K562 (cell line): ENCODE results near the gene CNOT4. TPM values are rescaled to one million over a fixed set of nuclear protein-coding genes. Genes with fewer than 3 reads are reported as not detected.

Experiments used
- ATAC-seq: fragments of 200-7000 bp; cut with Tn5 transposase; 3 replicates; pipeline ENCODE4 v1.9.1; 2020; ENCODE audit warnings: moderate library complexity
- BruUV-seq: library from RNA; stranded (reverse); fragments of 400-500 nt; replicated peaks from 2 replicates; lab custom pipeline; 2021; lab: Mats Ljungman, UMichigan
- CTCF ChIA-PET: fragments of 300-600 bp; formaldehyde crosslinking; extraction: SDS; loops from one replicate; lab custom pipeline; 2021; ENCODE audit warnings: low intra/inter-chr PET ratio; lab: Yijun Ruan, JAX
- POLR2A ChIA-PET: fragments of 300-600, 350-650 bp; sonication (Branson Sonifier 250); formaldehyde crosslinking; extraction: SDS; loops from one replicate; lab custom pipeline; 2021; ENCODE audit warnings: antibody characterized with exemption, inconsistent platforms; lab: Yijun Ruan, JAX
- DNase-seq, 4 experiments: peaks; one replicate each; pipeline versions ENCODE4 v3.0.0 to v3.0.0-alpha.2; 2011 to 2018; ENCODE audit warnings: low spot score in 3 of 4, mixed read lengths in 3 of 4; ENCODE audit errors: extremely low read depth in 1 of 4
- FAIRE-seq: peaks from 2 replicates; lab custom pipeline; 2011; peaks lifted over from hg19 to GRCh38; lab: Jason Lieb, UNC
- H2AFZ ChIP-seq: 2 replicates; pipeline ENCODE4 v1.6.0; 2011; ENCODE audit warnings: low read depth, low read length, control low read depth, inconsistent platforms
- H3K27ac ChIP-seq: fragments of 200-600 bp; 3 replicates; pipeline ENCODE4 v1.8.0; 2011; ENCODE audit warnings: low read depth, mild to moderate bottlenecking, control low read depth, inconsistent platforms, low read length, moderate library complexity, mixed read lengths; ENCODE audit errors: extremely low read depth
- H3K27me3 ChIP-seq, 2 experiments: fragments of 300-600 bp in 1 of 2; 2 replicates in 1 of 2; 3 replicates in 1 of 2; pipeline versions ENCODE4 v1.6.0 to v1.8.0; 2011; ENCODE audit warnings: inconsistent platforms in 2 of 2, low read length in 2 of 2, mild to moderate bottlenecking in 1 of 2, mixed read lengths in 1 of 2, moderate library complexity in 1 of 2; ENCODE audit not compliant: control insufficient read depth in 2 of 2, insufficient read depth in 2 of 2
- H3K36me3 ChIP-seq: fragments of 300-600 bp; 3 replicates; pipeline ENCODE4 v1.8.0; 2011; ENCODE audit warnings: mild to moderate bottlenecking, low read length, inconsistent platforms; ENCODE audit not compliant: control insufficient read depth, insufficient read depth
- H3K4me1 ChIP-seq, 2 experiments: fragments of 200-600 bp in 1 of 2; replicated peaks in 1 of 2; 2 replicates in 1 of 2; 3 replicates in 1 of 2; pipeline versions ENCODE4 v1.5.1 to v1.8.0; 2011; ENCODE audit warnings: inconsistent platforms in 2 of 2, low read length in 2 of 2, mild to moderate bottlenecking in 1 of 2, mixed read lengths in 1 of 2, moderate library complexity in 1 of 2; ENCODE audit not compliant: control insufficient read depth in 2 of 2, insufficient read depth in 2 of 2
- H3K4me2 ChIP-seq: 2 replicates; pipeline ENCODE4 v1.6.1; 2011; ENCODE audit warnings: low read length, control low read depth, inconsistent platforms, mixed read lengths; ENCODE audit not compliant: insufficient read depth
- H3K4me3 ChIP-seq: fragments of 200-600 bp; sonication (generic), shearing (Covaris generic); 2 replicates; pipeline ENCODE4 v1.5.1; 2016; ENCODE audit warnings: control low read depth, inconsistent platforms
- H3K79me2 ChIP-seq: fragments of 200-600 bp; 3 replicates; pipeline ENCODE4 v1.8.0; 2011; ENCODE audit warnings: low read length, inconsistent platforms; ENCODE audit not compliant: control insufficient read depth, insufficient read depth
- H3K9ac ChIP-seq, 2 experiments: 2 replicates each; pipeline versions ENCODE4 v1.6.0 to v1.6.1; 2011; ENCODE audit warnings: low read depth in 2 of 2, low read length in 2 of 2, control low read depth in 1 of 2, inconsistent platforms in 1 of 2, mild to moderate bottlenecking in 1 of 2, mixed read lengths in 1 of 2; ENCODE audit not compliant: insufficient read depth in 1 of 2
- H3K9me1 ChIP-seq: one replicate; pipeline ENCODE4 v1.6.0; 2011; ENCODE audit warnings: inconsistent platforms, mild to moderate bottlenecking, low read length, moderate library complexity; ENCODE audit not compliant: control insufficient read depth, insufficient read depth
- H3K9me3 ChIP-seq: replicated peaks from 2 replicates; pipeline ENCODE4 v1.5.1; 2011; ENCODE audit warnings: low read depth, low read length, inconsistent platforms; ENCODE audit not compliant: control insufficient read depth, insufficient read depth
- H4K20me1 ChIP-seq: replicated peaks from 2 replicates; pipeline ENCODE4 v1.6.1; 2011; ENCODE audit warnings: low read length, inconsistent platforms, mixed read lengths; ENCODE audit not compliant: control insufficient read depth, insufficient read depth
- CEBPG ChIP-seq, 3 experiments: fragments of 200-800 bp in 1 of 3; sonication (Bioruptor generic) in 1 of 3; sonication (generic) in 1 of 3; formaldehyde crosslinking in 1 of 3; IDR thresholded peaks in 2 of 3; conservative IDR thresholded peaks in 1 of 3; 2 replicates each; pipeline versions ENCODE4 v1.6.1 to v1.8.0; 2016 to 2022; ENCODE audit warnings: missing compliant biosample characterization in 2 of 3, missing genetic modification characterization in 2 of 3, mild to moderate bottlenecking in 1 of 3, missing genetic modification reagents in 1 of 3
- CHD4 ChIP-seq: fragments of 200-600 bp; sonication (generic); IDR thresholded peaks from 3 replicates; pipeline ENCODE4 v1.6.1; 2012; ENCODE audit warnings: low read depth, mild to moderate bottlenecking, mixed read lengths, low read length, inconsistent platforms; ENCODE audit not compliant: insufficient read depth, insufficient replicate concordance, poor library complexity, severe bottlenecking
- FOXJ2 ChIP-seq: fragments of 200-800 bp; sonication (Bioruptor generic); IDR thresholded peaks from 2 replicates; pipeline ENCODE4 v1.6.1; 2016; ENCODE audit warnings: missing genetic modification characterization, missing compliant biosample characterization
- GABPB2 ChIP-seq: fragments of 250-450 bp; sonication (Bioruptor Pico); conservative IDR thresholded peaks from 2 replicates; pipeline ENCODE4 v1.5.1; 2021; ENCODE audit warnings: mild to moderate bottlenecking
- HCFC1 ChIP-seq: IDR thresholded peaks from 2 replicates; pipeline ENCODE4 v1.6.1; 2012; ENCODE audit warnings: low read depth, low read length, improper control_type of control experiment
- HDAC8 ChIP-seq: fragments of 450-650 bp; IDR thresholded peaks from 2 replicates; pipeline ENCODE4 v1.6.1; 2016; ENCODE audit warnings: mild to moderate bottlenecking, missing genetic modification characterization, moderate library complexity, missing compliant biosample characterization
- KLF1 ChIP-seq: fragments of 450-650 bp; IDR thresholded peaks from 2 replicates; pipeline ENCODE4 v1.6.1; 2016; ENCODE audit warnings: missing genetic modification characterization, missing compliant biosample characterization
- NR2F6 ChIP-seq: fragments of 450-650 bp; formaldehyde crosslinking; IDR thresholded peaks from 2 replicates; pipeline ENCODE4 v1.4.0; 2020; ENCODE audit warnings: mild to moderate bottlenecking
- POLR3A ChIP-seq: IDR thresholded peaks from 2 replicates; pipeline ENCODE4 v1.6.1; 2011; ENCODE audit warnings: borderline replicate concordance, mild to moderate bottlenecking, moderate library complexity; ENCODE audit not compliant: insufficient read length, insufficient read depth; ENCODE audit errors: extremely low read depth
- SIN3A ChIP-seq, 2 experiments: fragments of 150-350 bp in 1 of 2; IDR thresholded peaks; 2 replicates each; pipeline ENCODE4 v1.6.1; 2011 to 2016; ENCODE audit warnings: borderline replicate concordance in 2 of 2, low read depth in 2 of 2, low read length in 2 of 2, mild to moderate bottlenecking in 2 of 2, moderate library complexity in 2 of 2; ENCODE audit not compliant: control insufficient read depth in 1 of 2
- SMARCA4 ChIP-seq: fragments of 450-650 bp; IDR thresholded peaks from 2 replicates; pipeline ENCODE4 v1.6.1; 2016
- ZC3H4 ChIP-seq: sonication (generic); formaldehyde crosslinking; IDR thresholded peaks from 2 replicates; pipeline ENCODE4 v1.9.0; 2021; ENCODE audit warnings: missing genetic modification reagents, borderline replicate concordance
- in situ Hi-C: fragments of 300-500 bp; cut with MboI; formaldehyde crosslinking; loops from 4 replicates; pipeline ENCODE4 v1.15.0; 2018; ENCODE audit warnings: inconsistent platforms, mixed read lengths
- intact Hi-C: fragments of 100-400 bp; cut with micrococcal nuclease; formaldehyde crosslinking; loops from 2 replicates; pipeline ENCODE4 v1.14.2; 2022
- polyA plus RNA-seq, 8 experiments: library from polyadenylated mRNA; depleted of rRNA in 4 of 8; stranded (reverse) in 5 of 8; unstranded in 3 of 8; fragments of >200 nt; fragmentation: Nextera tagmentation in 2 of 8; fragmentation: Illumina TruSeq in 1 of 8; extraction: Ambion mirVana in 2 of 8; extraction: Trizol in 1 of 8; gene quantifications; 2 replicates each; pipeline versions ENCODE4 v1.2.1 to v1.2.3, GENCODE V29; 2011 to 2014; ENCODE audit warnings: inconsistent platforms in 1 of 8, missing spikeins in 1 of 8
- total RNA-seq, 7 experiments: library from RNA; depleted of rRNA in 6 of 7; stranded (reverse); fragments of >200 nt in 6 of 7; fragmentation: Illumina TruSeq in 2 of 7; extraction: Trizol in 2 of 7; gene quantifications; 2 replicates each; pipeline versions ENCODE4 v1.2.1 to v1.2.3, GENCODE V29; 2011 to 2021; ENCODE audit warnings: low replicate concordance in 1 of 7
- TF ChIP-seq, protein P1 (sequence below): sonication (generic); formaldehyde crosslinking; IDR thresholded peaks from 2 replicates; pipeline ENCODE4 v1.8.0; 2022; ENCODE audit warnings: missing genetic modification reagents, mild to moderate bottlenecking, borderline replicate concordance
- TF ChIP-seq, protein P2 (sequence below): fragments of 250-450 bp; sonication (Bioruptor Pico); IDR thresholded peaks from 2 replicates; pipeline ENCODE4 v1.5.0; 2022; ENCODE audit warnings: mild to moderate bottlenecking
- TF ChIP-seq, protein P3 (sequence below): fragments of 250-450 bp; sonication (Bioruptor Pico); IDR thresholded peaks from 2 replicates; pipeline ENCODE4 v1.8.0; 2022; ENCODE audit warnings: moderate library complexity, mild to moderate bottlenecking, inconsistent platforms
- TF ChIP-seq, protein P4 (sequence below): fragments of 450-650 bp; conservative IDR thresholded peaks from 2 replicates; pipeline ENCODE4 v1.6.1; 2016; ENCODE audit warnings: missing genetic modification characterization, low read depth, mild to moderate bottlenecking, control low read depth, missing compliant biosample characterization

Gene CNOT4
- total and polyA plus RNA-seq, 9 of the 15 experiments (the other 6 are each of a cell fraction or from before 2014, with no cell fraction given), result 8.6 to 24.1 (median 15.4) TPM

DNA sequence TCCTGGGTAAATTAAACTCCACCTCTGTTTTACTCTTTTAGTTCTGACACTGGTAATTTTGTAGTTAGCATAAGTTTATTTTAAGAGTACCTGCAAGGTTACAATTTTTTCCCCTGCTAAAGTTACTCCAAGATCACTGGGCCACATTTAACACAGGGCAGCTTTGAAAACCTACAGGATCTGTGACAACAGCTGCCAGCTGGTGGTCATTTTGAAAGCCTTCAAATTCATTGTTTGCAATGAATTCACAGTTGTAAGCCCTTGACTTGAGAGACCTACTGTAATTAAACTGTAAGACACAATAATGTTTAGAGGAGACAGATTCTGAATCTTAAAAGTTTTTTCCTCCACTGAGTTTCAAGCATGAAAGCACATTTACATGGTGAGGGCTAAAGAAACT is 129.6 kb downstream of the CNOT4 start:
- H3K9me3 ChIP-seq, result no peaks in the 10 kb centered on the region
- DNase-seq (no peak), FAIRE-seq (no peak), ATAC-seq (no peak)
- H3K4me1 ChIP-seq, result peaks cover 4 to 7% of the 10 kb centered on the region in 2 experiments; a peak in 4 of 5 replicates
- ChIA-PET POLR2A (interaction anchor here (1.1 to 1.9 kb wide), 4 partner anchors 8 to 15 kb away, joined by 3 to 6 read pairs (median 4); no protein-coding TSS in a partner anchor), CTCF (no interaction called here)
- H3K9me1 ChIP-seq, result no peaks in the 10 kb centered on the region
- no peaks in the 10 kb centered on the region for H3K27me3 ChIP-seq
- intact Hi-C loops, result no loop called here
- no peaks in the 10 kb centered on the region for H3K79me2 ChIP-seq
- in situ Hi-C loops, result no loop called here
- H3K4me2 ChIP-seq, result no peak overlapping the region
- no peak overlapping the region for H3K4me3 ChIP-seq
- no peaks in the 10 kb centered on the region for H3K36me3 ChIP-seq
- no peak overlapping the region for H3K9ac ChIP-seq
- H4K20me1 ChIP-seq, result no peaks in the 10 kb centered on the region
- H3K27ac ChIP-seq, result no peak overlapping the region
- H2AFZ ChIP-seq, result no peak overlapping the region
- no TSS peak for BruUV-seq
- TF ChIP-seq FOXJ2 (tag) (no peak), ZC3H4 (CRISPR knock-in tag) (no peak), CEBPG (CRISPR knock-in tag; IDR thresholded peaks at IDR 0.05) (no peak), CEBPG (tag; conservative IDR thresholded peaks at IDR 0.05 in 1 of 2, IDR thresholded peaks at IDR 0.05 in 1 of 2) (no peak), CHD4 (no peak), SIN3A (IDR thresholded peaks at IDR 0.05; ENCODE audit: borderline replicate concordance in 2 of 2, control insufficient read depth in 1 of 2, low read depth in 2 of 2, low read length in 2 of 2) (no peak), GABPB2 (CRISPR knock-in tag) (no peak), POLR3A (no peak), HDAC8 (tag) (no peak), NR2F6 (no peak), KLF1 (tag) (no peak), SMARCA4 (no peak), HCFC1 (no peak)
- TF ChIP-seq, protein P1, sequence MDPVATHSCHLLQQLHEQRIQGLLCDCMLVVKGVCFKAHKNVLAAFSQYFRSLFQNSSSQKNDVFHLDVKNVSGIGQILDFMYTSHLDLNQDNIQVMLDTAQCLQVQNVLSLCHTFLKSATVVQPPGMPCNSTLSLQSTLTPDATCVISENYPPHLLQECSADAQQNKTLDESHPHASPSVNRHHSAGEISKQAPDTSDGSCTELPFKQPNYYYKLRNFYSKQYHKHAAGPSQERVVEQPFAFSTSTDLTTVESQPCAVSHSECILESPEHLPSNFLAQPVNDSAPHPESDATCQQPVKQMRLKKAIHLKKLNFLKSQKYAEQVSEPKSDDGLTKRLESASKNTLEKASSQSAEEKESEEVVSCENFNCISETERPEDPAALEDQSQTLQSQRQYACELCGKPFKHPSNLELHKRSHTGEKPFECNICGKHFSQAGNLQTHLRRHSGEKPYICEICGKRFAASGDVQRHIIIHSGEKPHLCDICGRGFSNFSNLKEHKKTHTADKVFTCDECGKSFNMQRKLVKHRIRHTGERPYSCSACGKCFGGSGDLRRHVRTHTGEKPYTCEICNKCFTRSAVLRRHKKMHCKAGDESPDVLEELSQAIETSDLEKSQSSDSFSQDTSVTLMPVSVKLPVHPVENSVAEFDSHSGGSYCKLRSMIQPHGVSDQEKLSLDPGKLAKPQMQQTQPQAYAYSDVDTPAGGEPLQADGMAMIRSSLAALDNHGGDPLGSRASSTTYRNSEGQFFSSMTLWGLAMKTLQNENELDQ (CRISPR knock-in tag), result no peak
- TF ChIP-seq, protein P2, sequence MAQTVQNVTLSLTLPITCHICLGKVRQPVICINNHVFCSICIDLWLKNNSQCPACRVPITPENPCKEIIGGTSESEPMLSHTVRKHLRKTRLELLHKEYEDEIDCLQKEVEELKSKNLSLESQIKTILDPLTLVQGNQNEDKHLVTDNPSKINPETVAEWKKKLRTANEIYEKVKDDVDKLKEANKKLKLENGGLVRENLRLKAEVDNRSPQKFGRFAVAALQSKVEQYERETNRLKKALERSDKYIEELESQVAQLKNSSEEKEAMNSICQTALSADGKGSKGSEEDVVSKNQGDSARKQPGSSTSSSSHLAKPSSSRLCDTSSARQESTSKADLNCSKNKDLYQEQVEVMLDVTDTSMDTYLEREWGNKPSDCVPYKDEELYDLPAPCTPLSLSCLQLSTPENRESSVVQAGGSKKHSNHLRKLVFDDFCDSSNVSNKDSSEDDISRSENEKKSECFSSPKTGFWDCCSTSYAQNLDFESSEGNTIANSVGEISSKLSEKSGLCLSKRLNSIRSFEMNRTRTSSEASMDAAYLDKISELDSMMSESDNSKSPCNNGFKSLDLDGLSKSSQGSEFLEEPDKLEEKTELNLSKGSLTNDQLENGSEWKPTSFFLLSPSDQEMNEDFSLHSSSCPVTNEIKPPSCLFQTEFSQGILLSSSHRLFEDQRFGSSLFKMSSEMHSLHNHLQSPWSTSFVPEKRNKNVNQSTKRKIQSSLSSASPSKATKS, result no peak
- TF ChIP-seq, protein P3, sequence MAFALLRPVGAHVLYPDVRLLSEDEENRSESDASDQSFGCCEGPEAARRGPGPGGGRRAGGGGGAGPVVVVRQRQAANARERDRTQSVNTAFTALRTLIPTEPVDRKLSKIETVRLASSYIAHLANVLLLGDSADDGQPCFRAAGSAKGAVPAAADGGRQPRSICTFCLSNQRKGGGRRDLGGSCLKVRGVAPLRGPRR (CRISPR knock-in tag), result no peak
- TF ChIP-seq, protein P4, sequence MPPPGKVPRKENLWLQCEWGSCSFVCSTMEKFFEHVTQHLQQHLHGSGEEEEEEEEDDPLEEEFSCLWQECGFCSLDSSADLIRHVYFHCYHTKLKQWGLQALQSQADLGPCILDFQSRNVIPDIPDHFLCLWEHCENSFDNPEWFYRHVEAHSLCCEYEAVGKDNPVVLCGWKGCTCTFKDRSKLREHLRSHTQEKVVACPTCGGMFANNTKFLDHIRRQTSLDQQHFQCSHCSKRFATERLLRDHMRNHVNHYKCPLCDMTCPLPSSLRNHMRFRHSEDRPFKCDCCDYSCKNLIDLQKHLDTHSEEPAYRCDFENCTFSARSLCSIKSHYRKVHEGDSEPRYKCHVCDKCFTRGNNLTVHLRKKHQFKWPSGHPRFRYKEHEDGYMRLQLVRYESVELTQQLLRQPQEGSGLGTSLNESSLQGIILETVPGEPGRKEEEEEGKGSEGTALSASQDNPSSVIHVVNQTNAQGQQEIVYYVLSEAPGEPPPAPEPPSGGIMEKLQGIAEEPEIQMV, result no peak
